GM18870 (cell line): ENCODE results near the gene LUZP1.

Source experiments
- ATAC-seq: cut with Tn5 transposase; IDR thresholded peaks from one replicate; pipeline ENCODE4 v1.9.1; 2021; ENCODE audit warnings: moderate library complexity; ENCODE audit not compliant: unreplicated experiment

Gene LUZP1

DNA sequence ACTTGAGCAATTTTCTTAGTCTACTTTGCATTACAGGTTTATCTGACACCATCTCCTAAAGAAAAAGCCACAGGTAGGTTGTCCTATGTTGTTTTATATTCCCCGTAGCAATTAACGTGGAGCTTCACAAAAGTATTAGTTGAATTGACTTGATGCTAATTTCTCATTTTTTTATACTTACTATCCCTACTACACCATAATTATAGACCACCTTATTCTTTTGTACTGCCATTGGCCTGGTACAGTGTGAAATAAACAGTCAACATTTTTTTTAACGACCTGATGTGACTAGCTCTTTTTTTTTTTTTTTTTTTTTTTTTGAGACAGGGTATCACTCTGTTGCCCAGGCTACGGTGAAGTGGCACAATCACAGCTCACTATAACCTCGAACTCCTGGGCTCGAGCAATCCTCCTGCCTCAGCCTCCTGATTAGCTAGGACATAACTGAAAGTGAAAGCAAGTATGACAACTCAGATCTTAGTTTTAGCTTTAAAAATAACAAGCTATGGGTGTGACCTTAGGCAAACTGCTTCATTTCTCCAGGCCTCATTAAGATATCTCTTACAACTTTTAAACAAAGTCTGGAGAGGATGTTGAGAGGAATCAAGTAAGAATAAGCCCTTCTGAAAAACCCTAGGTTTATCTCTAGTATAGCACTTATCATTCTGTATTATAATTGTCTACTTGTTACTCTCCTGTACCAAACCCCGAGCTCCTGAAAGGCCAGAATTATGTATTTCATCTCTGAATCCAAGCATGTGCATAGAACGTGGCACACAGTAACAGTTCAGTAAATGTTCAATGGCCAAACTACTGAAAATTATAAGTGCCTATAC, 49.5 kb downstream of the LUZP1 start:
- no peak for ATAC-seq

GRCh38 chr1:23118407-23118806, 50.2 kb downstream of the LUZP1 start:
- ATAC-seq: no peak

DNA sequence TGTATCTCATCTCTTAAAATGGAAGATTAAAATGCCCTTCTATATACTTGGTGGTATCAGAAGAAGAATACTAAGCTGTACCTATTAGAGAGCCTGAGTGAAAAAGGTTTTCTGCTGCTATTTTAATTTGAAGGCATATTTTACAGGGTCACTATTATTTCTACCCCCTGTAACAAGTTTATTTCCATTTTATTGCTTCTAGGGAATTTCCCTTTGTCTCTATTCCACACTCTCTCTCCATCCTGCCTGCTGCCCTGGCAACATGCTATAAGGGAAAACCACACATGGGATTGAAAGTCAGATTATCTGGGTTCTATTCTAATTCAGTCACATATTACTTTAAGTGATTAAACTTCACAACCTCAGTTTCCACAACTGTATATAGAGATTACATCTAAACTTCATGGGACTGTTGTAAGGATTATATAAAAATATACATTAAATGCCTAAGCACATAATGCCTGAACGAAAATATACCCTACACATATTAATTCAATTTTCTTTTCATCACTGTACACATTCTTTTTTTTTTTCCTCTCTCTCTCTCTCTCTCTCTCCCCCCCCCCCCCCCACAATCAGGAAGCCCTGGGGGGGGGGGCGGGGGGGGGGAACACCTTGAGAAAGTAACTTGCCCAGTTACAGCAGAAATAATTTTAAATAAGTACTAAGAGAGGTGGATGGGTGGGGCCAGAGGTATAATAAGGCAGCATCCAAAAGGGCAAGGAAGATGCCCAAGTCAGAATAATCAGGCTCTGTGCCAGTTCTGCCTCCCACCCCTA, 51.5 kb downstream of the LUZP1 start:
- no peak for ATAC-seq

DNA sequence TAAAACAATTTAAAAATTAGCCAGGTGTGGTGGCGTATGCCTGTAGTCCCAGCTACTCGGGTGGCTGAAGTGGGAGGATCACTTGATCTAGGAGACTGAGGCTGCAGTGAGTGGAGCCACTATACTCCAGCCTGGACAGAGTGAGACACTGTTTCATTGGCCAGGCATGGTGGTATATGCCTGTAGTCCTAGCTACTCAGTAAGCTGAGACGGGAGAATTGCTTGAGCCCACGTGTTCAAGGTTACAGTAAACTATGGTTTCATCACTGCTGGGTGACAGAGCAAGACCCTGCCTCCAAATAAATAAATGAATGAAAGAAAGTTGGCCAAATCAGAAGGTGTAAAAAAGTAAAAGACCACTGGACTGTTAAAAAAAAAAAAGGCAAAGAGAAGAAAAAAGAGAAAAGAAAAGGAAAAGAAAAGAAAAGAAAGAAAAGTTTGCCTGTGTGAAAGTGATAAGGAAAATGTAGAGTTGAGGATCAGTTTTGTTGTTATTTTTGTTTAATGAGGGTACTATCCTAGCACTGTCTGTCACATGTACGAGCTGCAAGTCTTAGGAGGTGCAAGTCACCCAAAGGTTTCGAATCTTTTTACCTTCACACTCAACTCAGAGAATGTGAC, 52.3 kb downstream of the LUZP1 start:
- no peak for ATAC-seq

DNA sequence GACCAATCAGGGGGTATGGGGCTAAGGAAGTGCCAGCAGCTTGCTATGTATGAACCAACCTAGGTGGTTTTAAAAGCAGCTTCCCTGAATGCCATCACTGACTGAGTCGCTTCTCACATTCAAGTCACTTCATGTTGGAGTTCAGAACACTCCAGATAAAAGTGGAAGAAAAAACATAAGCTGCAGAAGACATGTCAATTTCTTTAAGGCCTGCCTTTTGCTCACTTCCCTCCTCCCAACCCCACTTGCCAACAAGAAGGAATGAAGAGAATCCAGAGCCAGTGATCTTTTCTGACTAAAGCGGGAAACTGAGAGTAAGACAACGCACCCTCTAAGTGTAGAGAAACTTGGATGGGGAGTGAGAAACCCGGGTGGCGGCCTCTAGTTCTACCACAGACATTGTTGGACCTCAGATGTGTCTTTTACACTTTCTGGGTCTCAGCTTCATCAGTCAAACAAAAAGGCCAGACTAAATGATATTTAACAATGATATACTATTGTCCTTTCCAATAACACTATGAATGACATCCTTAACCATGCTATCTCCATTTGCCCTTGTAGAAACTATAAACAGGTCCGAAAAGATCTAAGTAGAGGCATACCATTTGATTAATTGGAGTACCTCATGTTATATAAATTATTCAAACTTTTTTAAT, 54.1 kb downstream of the LUZP1 start:
- ATAC-seq: no peak

DNA sequence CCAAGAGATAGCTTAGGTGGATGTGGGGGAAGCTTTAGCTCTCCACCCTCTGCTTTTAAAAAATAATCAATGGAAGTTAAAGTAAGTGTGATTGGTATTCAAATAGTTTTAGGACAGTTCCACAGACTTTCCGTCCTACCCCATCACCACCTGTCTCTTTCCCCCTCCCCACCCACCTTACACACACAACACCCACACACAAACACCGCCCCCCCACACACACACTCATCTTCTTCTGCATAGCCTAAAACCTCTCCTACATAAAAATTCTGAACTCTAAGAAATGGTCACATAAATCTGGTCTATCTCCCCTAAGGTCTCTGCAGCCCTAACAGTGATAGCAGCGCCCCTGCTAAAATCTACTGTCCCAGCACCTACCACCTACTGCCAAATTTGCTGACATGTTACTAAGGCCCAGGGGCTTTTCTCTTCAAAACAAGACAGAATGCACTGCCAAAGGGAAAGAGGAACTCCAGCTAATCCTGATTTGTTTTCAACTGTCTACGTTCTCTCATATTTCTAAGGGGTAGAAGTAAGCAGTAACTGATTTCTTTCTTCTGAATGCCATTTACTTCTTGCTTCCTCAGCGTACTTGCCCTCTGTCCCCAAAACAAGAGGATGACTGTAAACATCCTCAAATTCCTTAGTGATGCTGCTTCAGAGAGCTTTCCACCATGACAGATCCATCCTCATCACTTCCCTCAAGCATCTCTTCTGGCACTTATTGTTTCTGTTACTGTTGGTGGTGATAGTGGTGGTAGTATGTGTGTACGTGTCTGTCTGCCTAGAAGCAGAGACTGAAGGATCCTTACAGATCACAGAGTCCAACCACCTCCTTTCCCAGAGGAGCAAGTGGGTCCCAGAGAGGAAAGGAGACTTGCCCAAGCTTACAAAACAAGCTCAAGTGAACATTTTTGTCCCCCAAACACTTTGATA, 56.8 kb downstream of the LUZP1 start:
- ATAC-seq: no peak

DNA sequence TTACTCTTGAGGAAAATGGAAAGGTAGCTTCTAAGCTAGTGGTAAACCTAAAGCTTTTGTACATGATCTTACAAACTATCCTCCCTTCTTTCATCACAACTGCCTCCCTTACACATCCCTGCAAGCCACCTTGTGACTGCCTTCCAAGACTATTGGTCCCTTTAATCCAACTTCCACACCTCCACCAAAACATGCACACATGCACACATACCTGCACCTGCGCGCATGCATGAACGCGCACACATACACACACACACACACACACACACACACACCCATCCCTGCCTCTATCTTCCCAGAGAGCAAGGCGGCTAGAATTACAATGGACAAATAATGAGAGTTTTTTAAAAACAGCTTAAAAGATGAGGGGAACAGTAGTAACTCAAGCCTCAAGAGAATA, 58.3 kb downstream of the LUZP1 start:
- ATAC-seq: no peak

DNA sequence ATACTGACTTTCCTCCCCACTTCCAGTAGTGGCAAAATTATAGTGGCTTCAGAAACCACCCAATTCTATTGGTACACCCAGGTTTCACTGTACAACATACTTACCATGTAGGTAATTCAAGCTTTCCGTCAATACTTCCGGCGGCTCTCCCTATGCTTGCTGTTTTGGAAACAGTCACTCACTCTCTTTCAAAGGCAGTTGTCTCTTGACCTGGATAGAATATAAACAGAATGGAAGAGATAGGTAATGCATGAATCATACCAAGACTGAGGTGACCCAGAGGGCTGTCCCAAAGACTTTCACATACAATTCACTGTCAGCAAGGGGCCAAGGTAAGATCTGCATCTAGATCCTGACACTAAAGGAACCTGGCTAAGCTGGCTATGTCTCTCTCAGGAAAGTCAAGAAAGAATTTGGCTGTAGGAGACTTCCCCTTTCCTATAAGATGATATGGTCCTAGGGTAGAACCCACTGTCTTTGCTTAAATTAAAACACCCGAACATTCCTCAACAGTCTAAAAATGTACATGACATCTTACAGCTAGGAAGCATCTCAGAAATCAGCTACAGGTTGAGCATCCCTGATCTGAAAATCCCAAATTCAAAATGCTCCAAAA, 59.6 kb downstream of the LUZP1 start:
- no peak for ATAC-seq

- no peak for ATAC-seq
These were observed 65.4 kb downstream of the LUZP1 start for GRCh38 chr1:23103001-23103889.

- no peak for ATAC-seq
These were observed 66.4 kb downstream of the LUZP1 start for GRCh38 chr1:23102289-23102688.

GRCh38 chr1:23101887-23102286, 66.8 kb downstream of the LUZP1 start:
- ATAC-seq: no peak

DNA sequence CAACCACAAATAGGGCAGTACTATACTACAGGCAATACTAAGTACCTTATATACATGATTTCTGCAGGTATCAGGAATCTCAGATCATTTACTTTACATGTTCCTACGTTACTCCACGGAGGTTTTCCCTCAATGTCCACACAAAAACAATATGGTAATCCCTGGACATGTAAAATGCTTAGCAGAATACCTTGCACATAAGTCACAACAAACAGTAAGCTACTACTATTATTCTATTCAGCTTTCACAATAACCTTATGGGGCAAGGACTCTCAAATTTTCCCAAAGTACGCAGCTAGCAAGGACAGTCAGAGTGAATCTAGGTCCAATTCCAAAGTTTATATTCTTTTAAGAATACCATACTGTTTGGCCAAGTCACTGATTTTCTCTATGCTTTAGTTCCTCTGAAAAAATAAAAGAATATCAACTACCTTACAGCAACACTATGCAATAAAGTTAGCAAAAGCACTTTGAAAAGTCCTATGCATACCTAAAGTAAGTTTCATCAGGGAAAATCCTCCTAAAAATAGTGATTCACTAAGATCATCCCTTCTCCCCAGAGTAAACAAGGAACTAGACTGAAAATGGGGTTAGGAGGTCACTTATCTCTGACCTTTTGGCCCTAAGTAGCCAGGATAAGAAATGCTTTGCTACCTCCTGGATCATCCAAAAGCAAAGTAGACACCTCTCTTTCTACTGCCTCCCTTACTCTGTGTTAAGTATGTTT, 67.4 kb downstream of the LUZP1 start:
- no peak for ATAC-seq

DNA sequence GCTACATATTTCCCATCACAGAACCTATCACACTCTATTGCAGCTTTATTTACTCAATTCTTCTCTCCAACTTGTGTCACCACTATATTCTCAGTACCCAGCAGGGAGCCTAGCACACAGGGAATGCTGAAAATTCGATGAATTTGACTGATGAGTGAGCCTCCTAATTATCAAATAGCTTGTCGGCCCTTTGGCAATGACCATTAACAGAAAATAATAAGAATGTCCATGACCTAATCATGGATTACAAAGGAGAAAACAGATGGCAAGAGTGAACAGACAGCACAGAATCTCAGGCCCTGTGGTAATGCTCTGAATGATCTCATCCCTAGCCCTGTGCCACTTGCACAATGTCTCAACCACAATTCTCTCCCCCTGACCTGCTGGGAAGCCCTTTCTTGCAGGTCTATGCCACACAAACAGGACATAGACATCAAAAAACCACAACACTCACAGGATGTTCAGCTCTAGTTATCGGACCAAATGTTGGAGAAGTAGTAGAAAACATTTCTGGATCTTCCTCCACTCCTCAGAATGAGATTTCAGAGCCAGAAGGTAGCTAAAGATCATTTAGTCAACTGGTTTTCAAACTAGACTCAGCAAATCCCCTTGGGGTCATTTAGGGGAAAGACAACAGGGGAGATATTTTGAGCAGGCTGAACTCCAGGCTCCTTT, 68.4 kb downstream of the LUZP1 start:
- no peak for ATAC-seq

- no peak for ATAC-seq
These were observed 69.5 kb downstream of the LUZP1 start for GRCh38 chr1:23099171-23099536.

GRCh38 chr1:23098463-23099170, 70.0 kb downstream of the LUZP1 start:
- no peak for ATAC-seq

DNA sequence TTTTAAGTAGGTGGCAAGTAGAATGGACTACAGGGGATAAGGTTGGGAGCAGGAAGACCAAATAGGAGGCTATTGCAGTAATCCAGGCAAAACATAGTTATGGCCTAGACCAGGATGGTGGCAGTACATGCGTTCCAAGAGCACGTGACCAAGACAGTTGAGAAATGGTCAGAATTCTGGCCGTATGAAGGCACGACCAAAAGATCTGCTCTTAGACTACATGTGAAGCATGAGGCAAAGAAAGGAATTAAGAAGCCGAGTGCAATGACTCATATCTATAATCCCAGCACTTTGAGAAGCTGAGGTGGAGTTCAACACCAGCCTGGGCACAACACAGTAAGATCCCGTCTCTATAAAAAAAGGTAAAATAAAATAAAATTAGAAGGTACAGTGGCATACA, 71.3 kb downstream of the LUZP1 start:
- no peak for ATAC-seq

DNA sequence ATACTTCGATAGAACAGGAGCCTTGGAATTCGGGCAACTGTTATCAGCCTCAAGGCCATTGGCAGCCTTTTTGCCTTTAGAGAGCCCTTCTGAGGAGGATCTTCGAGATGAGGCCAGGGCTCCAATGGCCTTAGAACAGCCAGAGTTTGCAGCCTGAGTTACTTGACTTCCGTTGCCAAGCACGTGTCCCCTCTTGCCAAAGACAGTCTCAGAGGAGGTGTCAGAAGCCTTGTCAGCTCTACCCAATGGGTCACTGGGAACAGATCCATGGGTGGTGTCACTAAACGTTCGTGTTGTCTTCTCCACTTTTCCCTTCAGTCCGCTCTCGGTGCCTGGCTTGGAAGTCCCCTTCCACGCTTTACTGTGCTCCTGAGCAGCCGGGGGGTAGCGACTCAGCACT, 76.2 kb downstream of the LUZP1 start:
- no peak for ATAC-seq
